Mononuclear cell (primary cell): ENCODE measurements around the gene CTSG. TPM values are rescaled to one million over a fixed set of nuclear protein-coding genes. Genes with fewer than 3 reads are reported as not detected.
"Not testable (repeated sequence)": the region's sequence is repeated elsewhere in the genome, so short reads cannot be mapped to it uniquely, and the experiment has no call there.

Source experiments
- H3K27me3 ChIP-seq: 2 replicates; pipeline ENCODE4 v1.6.0; 2011; ENCODE audit warnings: low read length, control low read depth; ENCODE audit not compliant: insufficient read depth
- H3K4me1 ChIP-seq: 2 replicates; pipeline ENCODE4 v1.5.1; 2011; ENCODE audit warnings: mild to moderate bottlenecking, low read length, control low read depth; ENCODE audit not compliant: insufficient read depth
- H3K4me3 ChIP-seq: 2 replicates; pipeline ENCODE4 v1.5.1; 2011; ENCODE audit warnings: mild to moderate bottlenecking, low read length, moderate library complexity
- H3K9me3 ChIP-seq: 2 replicates; pipeline ENCODE4 v1.5.1; 2011; ENCODE audit warnings: low read depth, mild to moderate bottlenecking, control low read depth, low read length
- total RNA-seq: library from RNA; depleted of rRNA; stranded (reverse); fragments of >200 nt; gene quantifications from one replicate; pipeline ENCODE4 v1.2.3, GENCODE V29; 2012

CTSG gene
- not detected for total RNA-seq

- no peaks in the 10 kb centered on the region for H3K9me3 ChIP-seq
- no peak within 1 kb of the TSS for H3K4me3 ChIP-seq
- H3K4me1 ChIP-seq: peaks cover 37% of the 10 kb centered on the region
- H3K27me3 ChIP-seq: no peaks in the 10 kb centered on the region
Measured at GRCh38 chr14:24576182-24576581, at the start of gene CTSG. Gene CTSG, minus strand, starts transcription at chr14:24576250. Its CDS starts 27 bp downstream, at chr14:24576223.

GRCh38 chr14:24613747-24614146 is 37.7 kb upstream of the CTSG start:
- Histone ChIP-seq H3K9me3 (no peaks in the 10 kb centered on the region), H3K27me3 (no peaks in the 10 kb centered on the region), H3K4me3 (no peak overlapping the region), H3K4me1 (peaks cover 23% of the 10 kb centered on the region)

- H3K4me3 ChIP-seq: no peak overlapping the region
- H3K4me1 ChIP-seq: peaks cover 23% of the 10 kb centered on the region
- no peaks in the 10 kb centered on the region for H3K27me3 ChIP-seq
- no peaks in the 10 kb centered on the region for H3K9me3 ChIP-seq
Measured at GRCh38 chr14:24613241-24613640, 37.2 kb upstream of the CTSG start.

- no peak overlapping the region for H3K4me3 ChIP-seq
- H3K27me3 ChIP-seq: no peaks in the 10 kb centered on the region
- peaks cover 32% of the 10 kb centered on the region for H3K4me1 ChIP-seq
- H3K9me3 ChIP-seq: no peaks in the 10 kb centered on the region
Measured at GRCh38 chr14:24612196-24612595, 36.1 kb upstream of the CTSG start.

- Histone ChIP-seq H3K4me1 (peaks cover 50% of the 10 kb centered on the region), H3K4me3 (peak within 1 kb of the TSS; percentile 26), H3K9me3 (no peaks in the 10 kb centered on the region), H3K27me3 (no peaks in the 10 kb centered on the region)
Measured at GRCh38 chr14:24609655-24610344, 33.8 kb upstream of the CTSG start, which contains the start of gene GZMH. Gene GZMH, minus strand, starts transcription at chr14:24609685. Its CDS starts 72 bp downstream, at chr14:24609613.

- H3K4me3 ChIP-seq: peak overlapping the region; percentile 5
- peaks cover 40% of the 10 kb centered on the region for H3K4me1 ChIP-seq
- no peaks in the 10 kb centered on the region for H3K27me3 ChIP-seq
- no peaks in the 10 kb centered on the region for H3K9me3 ChIP-seq
Measured at GRCh38 chr14:24607635-24608514, 31.8 kb upstream of the CTSG start.

GRCh38 chr14:24607081-24607480 is 31.0 kb upstream of the CTSG start:
- H3K4me3 ChIP-seq: no peak overlapping the region
- H3K9me3 ChIP-seq: no peaks in the 10 kb centered on the region
- H3K27me3 ChIP-seq: no peaks in the 10 kb centered on the region
- peaks cover 32% of the 10 kb centered on the region for H3K4me1 ChIP-seq

GRCh38 chr14:24606297-24606696 is 30.2 kb upstream of the CTSG start:
- Histone ChIP-seq H3K27me3 (no peaks in the 10 kb centered on the region), H3K4me1 (peaks cover 28% of the 10 kb centered on the region), H3K9me3 (no peaks in the 10 kb centered on the region), H3K4me3 (no peak overlapping the region)

GRCh38 chr14:24605435-24606190 is 29.6 kb upstream of the CTSG start:
- H3K4me1 ChIP-seq: peaks cover 28% of the 10 kb centered on the region
- H3K4me3 ChIP-seq: no peak overlapping the region

GRCh38 chr14:24597403-24597802 is 21.4 kb upstream of the CTSG start:
- peaks cover 12% of the 10 kb centered on the region for H3K9me3 ChIP-seq
- no peaks in the 10 kb centered on the region for H3K4me1 ChIP-seq
- no peaks in the 10 kb centered on the region for H3K27me3 ChIP-seq
- no peak overlapping the region for H3K4me3 ChIP-seq

More at GRCh38 chr14:24605435-24606190, 29.6 kb upstream of the CTSG start:
- Histone ChIP-seq H3K9me3 (no peaks in the 10 kb centered on the region), H3K27me3 (no peaks in the 10 kb centered on the region)

GRCh38 chr14:24595073-24595808 is 19.2 kb upstream of the CTSG start:
- Histone ChIP-seq H3K27me3 (no peaks in the 10 kb centered on the region), H3K4me1 (no peaks in the 10 kb centered on the region), H3K9me3 (peaks cover 12% of the 10 kb centered on the region), H3K4me3 (no peak overlapping the region)

- H3K4me3 ChIP-seq, H3K4me1 ChIP-seq, H3K27me3 ChIP-seq, H3K9me3 ChIP-seq: not testable (repeated sequence)
Measured at GRCh38 chr14:24591004-24591403, 15.0 kb upstream of the CTSG start.

- not testable (repeated sequence) for H3K4me1 ChIP-seq, H3K9me3 ChIP-seq, H3K27me3 ChIP-seq, H3K4me3 ChIP-seq
Measured at GRCh38 chr14:24584402-24584801, 8.4 kb upstream of the CTSG start.

GRCh38 chr14:24578558-24578957 is 2.5 kb upstream of the CTSG start:
- no peaks in the 10 kb centered on the region for H3K27me3 ChIP-seq
- H3K4me3 ChIP-seq: no peak overlapping the region
- peaks cover 37% of the 10 kb centered on the region for H3K4me1 ChIP-seq
- no peaks in the 10 kb centered on the region for H3K9me3 ChIP-seq
